ENCODE data around the gene SEMA3A. TPM values are rescaled to one million over a fixed set of nuclear protein-coding genes. Genes with fewer than 3 reads are reported as not detected.

The SEMA3A gene
- total and polyA plus RNA-seq, 8 donors = 6.1 to 32.5 (median 23.8) TPM

GRCh38 chr7:84136336-84136735 lies 58.3 kb downstream of the SEMA3A start:
- no peak for ATAC-seq
- Histone ChIP-seq H3K4me3 (no peak overlapping the region), H3K36me3 (no peaks in the 10 kb centered on the region), H3K27me3 (no peaks in the 10 kb centered on the region), H3K27ac (no peak overlapping the region), H3K4me1 (no peaks in the 10 kb centered on the region), H3K9me3 (no peaks in the 10 kb centered on the region)
- intact Hi-C loops (cut with DNase I) = no loop called here
- DNase-seq = no peak
- no peak for TF ChIP-seq CTCF (IDR thresholded peaks at IDR 0.05)

- DNase-seq (no peak), ATAC-seq (no peak)
- no peak overlapping the region for H3K4me3 ChIP-seq
- H3K4me1 ChIP-seq = no peaks in the 10 kb centered on the region
- H3K36me3 ChIP-seq = no peaks in the 10 kb centered on the region
- no peak for TF ChIP-seq CTCF (IDR thresholded peaks at IDR 0.05)
- no peaks in the 10 kb centered on the region for H3K9me3 ChIP-seq
- no peaks in the 10 kb centered on the region for H3K27me3 ChIP-seq
- intact Hi-C loops (cut with DNase I) = no loop called here
- no peak overlapping the region for H3K27ac ChIP-seq
Observed at GRCh38 chr7:84134169-84134568, 60.4 kb downstream of the SEMA3A start.

GRCh38 chr7:84125654-84126053 lies 68.9 kb downstream of the SEMA3A start:
- intact Hi-C loops (cut with DNase I) = no loop called here
- H3K36me3 ChIP-seq = no peaks in the 10 kb centered on the region
- H3K4me3 ChIP-seq = no peak overlapping the region
- H3K4me1 ChIP-seq = no peaks in the 10 kb centered on the region
- H3K27me3 ChIP-seq = no peaks in the 10 kb centered on the region
- H3K27ac ChIP-seq = no peak overlapping the region
- no peak for TF ChIP-seq CTCF (IDR thresholded peaks at IDR 0.05)
- DNase-seq = no peak
- ATAC-seq = no peak
- no peaks in the 10 kb centered on the region for H3K9me3 ChIP-seq

GRCh38 chr7:84123965-84124547 lies 70.5 kb downstream of the SEMA3A start:
- Histone ChIP-seq H3K27ac (no peak overlapping the region), H3K4me1 (no peaks in the 10 kb centered on the region), H3K36me3 (no peaks in the 10 kb centered on the region), H3K4me3 (no peak overlapping the region), H3K27me3 (no peaks in the 10 kb centered on the region), H3K9me3 (no peaks in the 10 kb centered on the region)
- ATAC-seq (no peak), DNase-seq (no peak)
- TF ChIP-seq CTCF (IDR thresholded peaks at IDR 0.05) = no peak
- intact Hi-C loops (cut with DNase I) = no loop called here

GRCh38 chr7:84122582-84123360 lies 71.8 kb downstream of the SEMA3A start:
- DNase-seq (no peak), ATAC-seq (no peak)
- intact Hi-C loops (cut with DNase I) = no loop called here
- no peaks in the 10 kb centered on the region for H3K4me1 ChIP-seq
- H3K36me3 ChIP-seq = no peaks in the 10 kb centered on the region
- TF ChIP-seq CTCF (IDR thresholded peaks at IDR 0.05) = no peak
- no peaks in the 10 kb centered on the region for H3K9me3 ChIP-seq
- no peak overlapping the region for H3K27ac ChIP-seq
- no peak overlapping the region for H3K4me3 ChIP-seq
- no peaks in the 10 kb centered on the region for H3K27me3 ChIP-seq
